HL-60 (cell line): ENCODE results near the gene CLDN12.

Experiments
- CTCF ChIP-seq: IDR thresholded peaks from one replicate; pipeline ENCODE4 v1.5.1; 2011; ENCODE audit warnings: low read length, control low read depth, inconsistent platforms; ENCODE audit not compliant: insufficient read depth
- GABPA ChIP-seq: IDR thresholded peaks from 2 replicates; pipeline ENCODE4 v1.6.1; 2012; ENCODE audit warnings: low read depth
- POLR2AphosphoS5 ChIP-seq: IDR thresholded peaks from 2 replicates; pipeline ENCODE4 v1.6.1; 2012; ENCODE audit warnings: low read depth
- REST ChIP-seq: IDR thresholded peaks from 2 replicates; pipeline ENCODE4 v1.6.1; 2012; ENCODE audit warnings: low read depth; ENCODE audit not compliant: insufficient replicate concordance
- SPI1 ChIP-seq: IDR thresholded peaks from 2 replicates; pipeline ENCODE4 v1.6.1; 2012; ENCODE audit warnings: low read depth, mild to moderate bottlenecking, borderline replicate concordance

- no peak for TF ChIP-seq POLR2AphosphoS5
- no peak for TF ChIP-seq CTCF
- TF ChIP-seq GABPA = no peak
- no peak for TF ChIP-seq REST
- no peak for TF ChIP-seq SPI1
Observed at GRCh38 chr7:90425376-90425775, 22.1 kb downstream of the CLDN12 start.
